H1 (cell line): ENCODE results near the gene OR10A2. TPM values are rescaled to one million over a fixed set of nuclear protein-coding genes. Genes with fewer than 3 reads are reported as not detected.

Source experiments
- GTF2F1 ChIP-seq: IDR thresholded peaks from 2 replicates; pipeline ENCODE4 v1.6.1; 2012; ENCODE audit warnings: low read depth, low read length, improper control_type of control experiment, borderline replicate concordance
- MAFK ChIP-seq: IDR thresholded peaks from 2 replicates; pipeline ENCODE4 v1.6.1; 2012; ENCODE audit warnings: low read depth, mild to moderate bottlenecking, improper control_type of control experiment, low read length
- polyA plus RNA-seq, 7 experiments: library from polyadenylated mRNA; depleted of rRNA in 3 of 7; stranded (reverse) in 5 of 7; unstranded in 2 of 7; fragments of >200 nt in 5 of 7; fragments of 200-250 nt in 2 of 7; gene quantifications; 1 replicate in 5 of 7; 2 replicates in 1 of 7; 4 replicates in 1 of 7; pipeline versions ENCODE4 v1.2.1 to v1.2.3, GENCODE V29; 2011 to 2013; ENCODE audit warnings: missing spikeins in 2 of 7, mixed read lengths in 2 of 7
- total RNA-seq: library from RNA; stranded (reverse); fragmentation: NEBNext Ultra II Directional; extraction: Animal tissue kit (Norgen Biotek cat#: 25700); gene quantifications from 2 replicates; pipeline ENCODE4 v1.2.1, GENCODE V29; 2021
- TF ChIP-seq, protein P1 (sequence below): fragments of 300-600 bp; sonication (generic); IDR thresholded peaks from 2 replicates; pipeline ENCODE4 v1.7.1; 2012; ENCODE audit warnings: low read length, moderate library complexity, mild to moderate bottlenecking, inconsistent platforms; ENCODE audit not compliant: insufficient replicate concordance

The OR10A2 gene
- total and polyA plus RNA-seq, 2 of the 8 experiments (the other 6 are each of a cell fraction or from before 2014, with no cell fraction given) = not detected

DNA sequence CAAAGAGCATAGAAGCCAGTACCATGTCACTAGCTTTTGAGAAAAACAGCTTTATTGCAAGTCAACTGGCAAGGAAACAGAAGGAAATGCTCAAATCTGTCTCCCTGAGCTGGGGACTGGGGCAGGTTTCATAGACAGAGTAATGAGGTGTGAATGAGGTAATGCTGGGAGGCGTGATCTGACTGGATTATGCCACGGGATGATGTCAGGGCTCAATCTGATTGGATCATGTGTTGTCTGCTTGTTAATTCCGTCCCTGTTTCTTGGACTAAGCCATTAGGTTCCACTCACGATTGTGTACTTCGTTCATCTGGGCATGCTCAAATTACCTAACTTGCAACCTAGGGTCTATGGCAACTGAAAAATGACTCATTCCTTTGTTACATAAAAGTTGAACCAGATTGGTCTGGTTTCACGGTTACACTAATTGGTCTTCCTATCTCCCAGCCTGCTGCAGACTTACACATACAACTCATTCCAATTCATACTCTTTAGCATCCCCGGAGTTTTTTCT is 37.6 kb upstream of the OR10A2 start (continued):
- TF ChIP-seq, protein P1, sequence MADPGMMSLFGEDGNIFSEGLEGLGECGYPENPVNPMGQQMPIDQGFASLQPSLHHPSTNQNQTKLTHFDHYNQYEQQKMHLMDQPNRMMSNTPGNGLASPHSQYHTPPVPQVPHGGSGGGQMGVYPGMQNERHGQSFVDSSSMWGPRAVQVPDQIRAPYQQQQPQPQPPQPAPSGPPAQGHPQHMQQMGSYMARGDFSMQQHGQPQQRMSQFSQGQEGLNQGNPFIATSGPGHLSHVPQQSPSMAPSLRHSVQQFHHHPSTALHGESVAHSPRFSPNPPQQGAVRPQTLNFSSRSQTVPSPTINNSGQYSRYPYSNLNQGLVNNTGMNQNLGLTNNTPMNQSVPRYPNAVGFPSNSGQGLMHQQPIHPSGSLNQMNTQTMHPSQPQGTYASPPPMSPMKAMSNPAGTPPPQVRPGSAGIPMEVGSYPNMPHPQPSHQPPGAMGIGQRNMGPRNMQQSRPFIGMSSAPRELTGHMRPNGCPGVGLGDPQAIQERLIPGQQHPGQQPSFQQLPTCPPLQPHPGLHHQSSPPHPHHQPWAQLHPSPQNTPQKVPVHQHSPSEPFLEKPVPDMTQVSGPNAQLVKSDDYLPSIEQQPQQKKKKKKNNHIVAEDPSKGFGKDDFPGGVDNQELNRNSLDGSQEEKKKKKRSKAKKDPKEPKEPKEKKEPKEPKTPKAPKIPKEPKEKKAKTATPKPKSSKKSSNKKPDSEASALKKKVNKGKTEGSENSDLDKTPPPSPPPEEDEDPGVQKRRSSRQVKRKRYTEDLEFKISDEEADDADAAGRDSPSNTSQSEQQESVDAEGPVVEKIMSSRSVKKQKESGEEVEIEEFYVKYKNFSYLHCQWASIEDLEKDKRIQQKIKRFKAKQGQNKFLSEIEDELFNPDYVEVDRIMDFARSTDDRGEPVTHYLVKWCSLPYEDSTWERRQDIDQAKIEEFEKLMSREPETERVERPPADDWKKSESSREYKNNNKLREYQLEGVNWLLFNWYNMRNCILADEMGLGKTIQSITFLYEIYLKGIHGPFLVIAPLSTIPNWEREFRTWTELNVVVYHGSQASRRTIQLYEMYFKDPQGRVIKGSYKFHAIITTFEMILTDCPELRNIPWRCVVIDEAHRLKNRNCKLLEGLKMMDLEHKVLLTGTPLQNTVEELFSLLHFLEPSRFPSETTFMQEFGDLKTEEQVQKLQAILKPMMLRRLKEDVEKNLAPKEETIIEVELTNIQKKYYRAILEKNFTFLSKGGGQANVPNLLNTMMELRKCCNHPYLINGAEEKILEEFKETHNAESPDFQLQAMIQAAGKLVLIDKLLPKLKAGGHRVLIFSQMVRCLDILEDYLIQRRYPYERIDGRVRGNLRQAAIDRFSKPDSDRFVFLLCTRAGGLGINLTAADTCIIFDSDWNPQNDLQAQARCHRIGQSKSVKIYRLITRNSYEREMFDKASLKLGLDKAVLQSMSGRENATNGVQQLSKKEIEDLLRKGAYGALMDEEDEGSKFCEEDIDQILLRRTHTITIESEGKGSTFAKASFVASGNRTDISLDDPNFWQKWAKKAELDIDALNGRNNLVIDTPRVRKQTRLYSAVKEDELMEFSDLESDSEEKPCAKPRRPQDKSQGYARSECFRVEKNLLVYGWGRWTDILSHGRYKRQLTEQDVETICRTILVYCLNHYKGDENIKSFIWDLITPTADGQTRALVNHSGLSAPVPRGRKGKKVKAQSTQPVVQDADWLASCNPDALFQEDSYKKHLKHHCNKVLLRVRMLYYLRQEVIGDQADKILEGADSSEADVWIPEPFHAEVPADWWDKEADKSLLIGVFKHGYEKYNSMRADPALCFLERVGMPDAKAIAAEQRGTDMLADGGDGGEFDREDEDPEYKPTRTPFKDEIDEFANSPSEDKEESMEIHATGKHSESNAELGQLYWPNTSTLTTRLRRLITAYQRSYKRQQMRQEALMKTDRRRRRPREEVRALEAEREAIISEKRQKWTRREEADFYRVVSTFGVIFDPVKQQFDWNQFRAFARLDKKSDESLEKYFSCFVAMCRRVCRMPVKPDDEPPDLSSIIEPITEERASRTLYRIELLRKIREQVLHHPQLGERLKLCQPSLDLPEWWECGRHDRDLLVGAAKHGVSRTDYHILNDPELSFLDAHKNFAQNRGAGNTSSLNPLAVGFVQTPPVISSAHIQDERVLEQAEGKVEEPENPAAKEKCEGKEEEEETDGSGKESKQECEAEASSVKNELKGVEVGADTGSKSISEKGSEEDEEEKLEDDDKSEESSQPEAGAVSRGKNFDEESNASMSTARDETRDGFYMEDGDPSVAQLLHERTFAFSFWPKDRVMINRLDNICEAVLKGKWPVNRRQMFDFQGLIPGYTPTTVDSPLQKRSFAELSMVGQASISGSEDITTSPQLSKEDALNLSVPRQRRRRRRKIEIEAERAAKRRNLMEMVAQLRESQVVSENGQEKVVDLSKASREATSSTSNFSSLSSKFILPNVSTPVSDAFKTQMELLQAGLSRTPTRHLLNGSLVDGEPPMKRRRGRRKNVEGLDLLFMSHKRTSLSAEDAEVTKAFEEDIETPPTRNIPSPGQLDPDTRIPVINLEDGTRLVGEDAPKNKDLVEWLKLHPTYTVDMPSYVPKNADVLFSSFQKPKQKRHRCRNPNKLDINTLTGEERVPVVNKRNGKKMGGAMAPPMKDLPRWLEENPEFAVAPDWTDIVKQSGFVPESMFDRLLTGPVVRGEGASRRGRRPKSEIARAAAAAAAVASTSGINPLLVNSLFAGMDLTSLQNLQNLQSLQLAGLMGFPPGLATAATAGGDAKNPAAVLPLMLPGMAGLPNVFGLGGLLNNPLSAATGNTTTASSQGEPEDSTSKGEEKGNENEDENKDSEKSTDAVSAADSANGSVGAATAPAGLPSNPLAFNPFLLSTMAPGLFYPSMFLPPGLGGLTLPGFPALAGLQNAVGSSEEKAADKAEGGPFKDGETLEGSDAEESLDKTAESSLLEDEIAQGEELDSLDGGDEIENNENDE = no peak
- no peak for TF ChIP-seq GTF2F1
- no peak for TF ChIP-seq MAFK
